Measurements from ENCODE around the gene INAVA. TPM values are rescaled to one million over a fixed set of nuclear protein-coding genes. Genes with fewer than 3 reads are reported as not detected.

Gene INAVA
- total and polyA plus RNA-seq, 9 of the 15 experiments (the other 6 are each of a cell fraction or from before 2014, with no cell fraction given): 0.09 TPM; not detected in 8

DNA sequence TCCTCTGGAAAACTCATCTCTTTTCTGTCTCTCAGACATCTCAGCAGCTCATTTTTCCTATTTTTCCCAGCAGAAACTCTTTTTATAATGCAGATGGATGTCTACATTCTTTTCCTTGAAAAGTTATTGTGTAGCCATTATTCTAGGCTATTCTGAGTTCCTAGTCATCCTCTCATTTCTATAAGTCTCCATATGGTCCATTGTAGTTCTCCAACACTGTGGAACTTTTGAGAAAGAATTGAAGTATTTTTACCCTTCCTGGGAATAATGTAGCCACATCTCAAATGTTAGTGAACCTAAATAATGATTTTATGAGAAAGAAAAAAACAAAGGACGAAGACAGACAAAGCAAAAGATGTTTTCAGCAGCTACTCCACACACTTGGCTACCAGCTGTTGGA, 48.3 kb upstream of the INAVA start:
- no peak for DNase-seq (ENCODE audit: extremely low read depth in 1 of 4, low spot score in 3 of 4)
- no peak overlapping the region for H3K4me2 ChIP-seq (ENCODE audit: insufficient read depth, low read length)
- H3K4me3 ChIP-seq: no peak overlapping the region
- no peak for ATAC-seq
- H3K9ac ChIP-seq (ENCODE audit: insufficient read depth in 1 of 2, low read depth in 2 of 2, low read length in 2 of 2): no peak overlapping the region
- no peaks in the 10 kb centered on the region for H3K36me3 ChIP-seq (ENCODE audit: control insufficient read depth, insufficient read depth, low read length)
- no peaks in the 10 kb centered on the region for H3K9me1 ChIP-seq (ENCODE audit: control insufficient read depth, insufficient read depth, low read length)
- no peak overlapping the region for H2AFZ ChIP-seq (ENCODE audit: low read depth, low read length)
- no TSS peak for BruUV-seq (replicated peaks)
- POLR2A ChIA-PET: interaction anchor here (0.5 to 0.7 kb wide), 2 partner anchors 8 to 876 kb away, joined by 3 read pairs; no protein-coding TSS in a partner anchor
- in situ Hi-C loops (cut with MboI): no loop called here
- H3K4me1 ChIP-seq (replicated peaks in 1 of 2; ENCODE audit: control insufficient read depth in 2 of 2, insufficient read depth in 2 of 2, low read length in 2 of 2): no peaks in the 10 kb centered on the region
- no peak overlapping the region for H3K27ac ChIP-seq (ENCODE audit: extremely low read depth, low read depth, low read length)
- no peaks in the 10 kb centered on the region for H3K79me2 ChIP-seq (ENCODE audit: control insufficient read depth, insufficient read depth, low read length)
- CTCF ChIA-PET (ENCODE audit: low intra/inter-chr PET ratio): no interaction called here
- no peak for TF ChIP-seq STAT5B (CRISPR knock-in tag; IDR thresholded peaks at IDR 0.05)
- TF ChIP-seq C11orf30 (IDR thresholded peaks at IDR 0.05; ENCODE audit: low read depth): no peak
- TF ChIP-seq SETDB1 (IDR thresholded peaks at IDR 0.05; ENCODE audit: low read length): no peak
- no peak for TF ChIP-seq POLR2AphosphoS2 (IDR thresholded peaks at IDR 0.05; ENCODE audit: low read length)
- no peak for TF ChIP-seq MLLT1 (IDR thresholded peaks at IDR 0.05)
- TF ChIP-seq ZNF444 (CRISPR knock-in tag; IDR thresholded peaks at IDR 0.05): no peak
- TF ChIP-seq ELK3 (CRISPR knock-in tag; IDR thresholded peaks at IDR 0.05): no peak
- TF ChIP-seq CHD1 (IDR thresholded peaks at IDR 0.05; ENCODE audit: low read length): no peak
- TF ChIP-seq TEAD2 (tag; IDR thresholded peaks at IDR 0.05): no peak
- no peak for TF ChIP-seq ZNF77 (CRISPR knock-in tag; IDR thresholded peaks at IDR 0.05)
- TF ChIP-seq, protein P1, sequence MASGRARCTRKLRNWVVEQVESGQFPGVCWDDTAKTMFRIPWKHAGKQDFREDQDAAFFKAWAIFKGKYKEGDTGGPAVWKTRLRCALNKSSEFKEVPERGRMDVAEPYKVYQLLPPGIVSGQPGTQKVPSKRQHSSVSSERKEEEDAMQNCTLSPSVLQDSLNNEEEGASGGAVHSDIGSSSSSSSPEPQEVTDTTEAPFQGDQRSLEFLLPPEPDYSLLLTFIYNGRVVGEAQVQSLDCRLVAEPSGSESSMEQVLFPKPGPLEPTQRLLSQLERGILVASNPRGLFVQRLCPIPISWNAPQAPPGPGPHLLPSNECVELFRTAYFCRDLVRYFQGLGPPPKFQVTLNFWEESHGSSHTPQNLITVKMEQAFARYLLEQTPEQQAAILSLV (tag; IDR thresholded peaks at IDR 0.05): no peak
- TF ChIP-seq KAT8 (IDR thresholded peaks at IDR 0.05; ENCODE audit: low read depth): no peak
- no peak for TF ChIP-seq RAD51 (IDR thresholded peaks at IDR 0.05; ENCODE audit: borderline replicate concordance, low read depth)
- H3K27me3 ChIP-seq (ENCODE audit: control insufficient read depth in 2 of 2, insufficient read depth in 2 of 2, low read length in 2 of 2): no peaks in the 10 kb centered on the region
- no peak for FAIRE-seq
- no peaks in the 10 kb centered on the region for H4K20me1 ChIP-seq (replicated peaks; ENCODE audit: control insufficient read depth, insufficient read depth, low read length)
- 12% methylated on average over 1 of the region's 1 CpG for WGBS (ENCODE audit: insufficient coverage, low coverage, missing lambda C conversion rate)
- intact Hi-C loops (cut with micrococcal nuclease): no loop called here
- H3K9me3 ChIP-seq (replicated peaks; ENCODE audit: control insufficient read depth, insufficient read depth, low read depth, low read length): no peaks in the 10 kb centered on the region
